ENCODE results near the gene PLAAT2.

- TF ChIP-seq POLR2AphosphoS5 (IDR thresholded peaks at IDR 0.05; ENCODE audit: low read depth, low read length) (no peak), REST (IDR thresholded peaks at IDR 0.05; ENCODE audit: insufficient read depth in 1 of 2, low read depth in 2 of 2, low read length in 2 of 2) (no peak), TAF1 (IDR thresholded peaks at IDR 0.05; ENCODE audit: borderline replicate concordance, insufficient read depth, low read length) (no peak), SIN3A (IDR thresholded peaks at IDR 0.05; ENCODE audit: borderline replicate concordance, insufficient read depth, low read length) (no peak), FOXP2 (optimal IDR thresholded peaks at IDR 0.05; ENCODE audit: borderline replicate concordance, extremely low read depth, extremely low read length, insufficient read depth) (no peak)
These were observed 46.4 kb upstream of the PLAAT2 start for GRCh38 chr11:63609536-63609935.

Measured in PFSK-1 (cell line).